ENCODE data around the gene SH3RF3. TPM values are rescaled to one million over a fixed set of nuclear protein-coding genes. Genes with fewer than 3 reads are reported as not detected.

SH3RF3 gene
- polyA plus RNA-seq, 1 of the 3 experiments (the other 2 are of a cell fraction), result 1.9 TPM

- Histone ChIP-seq H3K27me3 (ENCODE audit: insufficient read depth) (peaks cover 14% of the 10 kb centered on the region; the same call in 1 of the 2 replicates), H2AFZ (ENCODE audit: low read depth) (no peak overlapping the region), H3K4me1 (ENCODE audit: control insufficient read depth in 1 of 2, insufficient read depth in 2 of 2, low read depth in 1 of 2, low read length in 1 of 2) (no peaks in the 10 kb centered on the region), H3K27ac (ENCODE audit: low read depth in 2 of 2, low read length in 1 of 2) (no peak overlapping the region), H3K4me2 (no peak overlapping the region), H4K20me1 (ENCODE audit: insufficient read depth) (no peaks in the 10 kb centered on the region), H3F3A (replicated peaks; ENCODE audit: insufficient read depth) (no peaks in the 10 kb centered on the region), H3K9ac (no peak overlapping the region), H3K79me2 (ENCODE audit: insufficient read depth) (no peaks in the 10 kb centered on the region), H3K4me3 (ENCODE audit: low read depth in 2 of 2, low read length in 1 of 2) (no peak overlapping the region), H3K36me3 (replicated peaks in 1 of 2; ENCODE audit: control insufficient read depth in 1 of 2, insufficient read depth in 2 of 2, low read length in 1 of 2) (no peaks in the 10 kb centered on the region), H3K9me2 (no peaks in the 10 kb centered on the region), H3K9me3 (no peaks in the 10 kb centered on the region)
- DNase-seq, result no peak
- no peak for TF ChIP-seq TAF1 (IDR thresholded peaks at IDR 0.05; ENCODE audit: borderline replicate concordance, low read depth, low read length)
- TF ChIP-seq YY1 (IDR thresholded peaks at IDR 0.05; ENCODE audit: low read depth), result no peak
- no peak for TF ChIP-seq MXI1 (IDR thresholded peaks at IDR 0.05; ENCODE audit: low read depth, low read length)
- TF ChIP-seq IRF3 (IDR thresholded peaks at IDR 0.05; ENCODE audit: low read depth, low read length), result no peak
- TF ChIP-seq CTCF (IDR thresholded peaks at IDR 0.05), result no peak
- no peak for TF ChIP-seq SMC3 (IDR thresholded peaks at IDR 0.05; ENCODE audit: low read depth, low read length)
- TF ChIP-seq GABPA (IDR thresholded peaks at IDR 0.05; ENCODE audit: low read depth), result no peak
- TF ChIP-seq FOSL2 (IDR thresholded peaks at IDR 0.05; ENCODE audit: borderline replicate concordance, low read depth), result no peak
- TF ChIP-seq RXRA (IDR thresholded peaks at IDR 0.05; ENCODE audit: borderline replicate concordance, low read depth), result no peak
- no peak for TF ChIP-seq EP300 (IDR thresholded peaks at IDR 0.05; ENCODE audit: borderline replicate concordance in 1 of 2, low read depth in 1 of 2, low read length in 1 of 2)
- no peak for TF ChIP-seq RAD21 (IDR thresholded peaks at IDR 0.05; ENCODE audit: low read length)
- no peak for TF ChIP-seq JUND (IDR thresholded peaks at IDR 0.05)
- TF ChIP-seq, protein P1, sequence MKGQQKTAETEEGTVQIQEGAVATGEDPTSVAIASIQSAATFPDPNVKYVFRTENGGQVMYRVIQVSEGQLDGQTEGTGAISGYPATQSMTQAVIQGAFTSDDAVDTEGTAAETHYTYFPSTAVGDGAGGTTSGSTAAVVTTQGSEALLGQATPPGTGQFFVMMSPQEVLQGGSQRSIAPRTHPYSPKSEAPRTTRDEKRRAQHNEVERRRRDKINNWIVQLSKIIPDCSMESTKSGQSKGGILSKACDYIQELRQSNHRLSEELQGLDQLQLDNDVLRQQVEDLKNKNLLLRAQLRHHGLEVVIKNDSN (IDR thresholded peaks at IDR 0.05; ENCODE audit: borderline replicate concordance, low read depth), result no peak
- TF ChIP-seq, protein P2, sequence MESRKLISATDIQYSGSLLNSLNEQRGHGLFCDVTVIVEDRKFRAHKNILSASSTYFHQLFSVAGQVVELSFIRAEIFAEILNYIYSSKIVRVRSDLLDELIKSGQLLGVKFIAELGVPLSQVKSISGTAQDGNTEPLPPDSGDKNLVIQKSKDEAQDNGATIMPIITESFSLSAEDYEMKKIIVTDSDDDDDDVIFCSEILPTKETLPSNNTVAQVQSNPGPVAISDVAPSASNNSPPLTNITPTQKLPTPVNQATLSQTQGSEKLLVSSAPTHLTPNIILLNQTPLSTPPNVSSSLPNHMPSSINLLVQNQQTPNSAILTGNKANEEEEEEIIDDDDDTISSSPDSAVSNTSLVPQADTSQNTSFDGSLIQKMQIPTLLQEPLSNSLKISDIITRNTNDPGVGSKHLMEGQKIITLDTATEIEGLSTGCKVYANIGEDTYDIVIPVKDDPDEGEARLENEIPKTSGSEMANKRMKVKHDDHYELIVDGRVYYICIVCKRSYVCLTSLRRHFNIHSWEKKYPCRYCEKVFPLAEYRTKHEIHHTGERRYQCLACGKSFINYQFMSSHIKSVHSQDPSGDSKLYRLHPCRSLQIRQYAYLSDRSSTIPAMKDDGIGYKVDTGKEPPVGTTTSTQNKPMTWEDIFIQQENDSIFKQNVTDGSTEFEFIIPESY (IDR thresholded peaks at IDR 0.05; ENCODE audit: borderline replicate concordance, low read depth), result no peak
- TF ChIP-seq EZH2phosphoT487 (IDR thresholded peaks at IDR 0.05; ENCODE audit: borderline replicate concordance, low read depth), result no peak
- no peak for TF ChIP-seq SIN3A (IDR thresholded peaks at IDR 0.05; ENCODE audit: borderline replicate concordance, low read depth, low read length)
- no peak for TF ChIP-seq ELF1 (IDR thresholded peaks at IDR 0.05)
- no peak for TF ChIP-seq RFX5 (IDR thresholded peaks at IDR 0.05; ENCODE audit: low read length)
- TF ChIP-seq CHD2 (IDR thresholded peaks at IDR 0.05; ENCODE audit: low read length, partially characterized antibody), result no peak
- no peak for TF ChIP-seq PBX3 (IDR thresholded peaks at IDR 0.05)
- 41% methylated on average over 6 of the region's 6 CpGs for whole genome bisulfite sequencing (ENCODE audit: low lambda C conversion rate)
- POLR2A ChIA-PET, result no interaction called here
- CTCF ChIA-PET, result no interaction called here
Measured at GRCh38 chr2:109080109-109080508, 48.9 kb upstream of the SH3RF3 start.

All from SK-N-SH (cell line).